GM12878 (cell line): Measurements from ENCODE around the gene ISG20L2. TPM values are rescaled to one million over a fixed set of nuclear protein-coding genes. Genes with fewer than 3 reads are reported as not detected.

ENCODE experiments used
- ATAC-seq: fragments of 200-7000 bp; cut with Tn5 transposase; 3 replicates; pipeline ENCODE4 v1.9.1; 2020; ENCODE audit warnings: mild to moderate bottlenecking, moderate library complexity
- BruUV-seq: library from RNA; stranded (reverse); fragments of 400-500 nt; replicated peaks from 2 replicates; lab custom pipeline; 2021; lab: Mats Ljungman, UMichigan
- CTCF ChIA-PET: fragments of 300-600 bp; sonication (Branson Sonifier 250); formaldehyde crosslinking; extraction: SDS; loops from one replicate; lab custom pipeline; 2021; ENCODE audit warnings: inconsistent platforms; lab: Yijun Ruan, JAX
- POLR2A ChIA-PET: fragments of 350-600 bp; formaldehyde crosslinking; extraction: SDS; loops from one replicate; lab custom pipeline; 2021; ENCODE audit warnings: inconsistent platforms; lab: Charles Lee
- RAD21 ChIA-PET: fragments of 300-600 bp; sonication (Branson Sonifier 250); formaldehyde crosslinking; loops from one replicate; lab custom pipeline; 2023; ENCODE audit warnings: antibody characterized with exemption; ENCODE audit not compliant: unreplicated experiment; lab: Charles Lee
- SMC1A ChIA-PET: fragments of 300-600 bp; sonication (Branson Sonifier 250); formaldehyde crosslinking; loops from one replicate; lab custom pipeline; 2023; ENCODE audit not compliant: unreplicated experiment, uncharacterized antibody; lab: Charles Lee
- DNase-seq: peaks from one replicate; pipeline ENCODE4 v3.0.0-alpha.2; 2011; ENCODE audit warnings: low read depth, low spot score
- FAIRE-seq: peaks from 3 replicates; lab custom pipeline; 2011; peaks lifted over from hg19 to GRCh38; lab: Jason Lieb, UNC
- H2AFZ ChIP-seq: 2 replicates; pipeline ENCODE4 v1.6.0; 2011; ENCODE audit warnings: low read depth, low read length, control low read depth; ENCODE audit not compliant: control insufficient read depth
- H3K27ac ChIP-seq: 2 replicates; pipeline ENCODE4 v1.5.1; 2011; ENCODE audit warnings: control low read depth; ENCODE audit not compliant: control insufficient read depth, insufficient read depth
- H3K27me3 ChIP-seq, 2 experiments: replicated peaks in 1 of 2; 2 replicates each; pipeline versions ENCODE4 v1.6.0 to v1.6.1; 2011; ENCODE audit warnings: low read length in 1 of 2; ENCODE audit not compliant: control insufficient read depth in 2 of 2, insufficient read depth in 2 of 2
- H3K36me3 ChIP-seq, 2 experiments: 2 replicates each; pipeline ENCODE4 v1.5.1; 2011; ENCODE audit warnings: low read length in 1 of 2; ENCODE audit not compliant: control insufficient read depth in 2 of 2, insufficient read depth in 2 of 2
- H3K4me1 ChIP-seq: 2 replicates; pipeline ENCODE4 v1.6.1; 2011; ENCODE audit warnings: mild to moderate bottlenecking, low read length, moderate library complexity, mixed read lengths; ENCODE audit not compliant: control insufficient read depth, insufficient read depth
- H3K4me2 ChIP-seq: 2 replicates; pipeline ENCODE4 v1.6.0; 2011; ENCODE audit warnings: control low read depth; ENCODE audit not compliant: control insufficient read depth, insufficient read depth
- H3K4me3 ChIP-seq: fragments of 200-600 bp; sonication (generic); 2 replicates; pipeline ENCODE4 v1.5.1; 2016
- H3K79me2 ChIP-seq: 2 replicates; pipeline ENCODE4 v1.6.0; 2011; ENCODE audit warnings: low read length; ENCODE audit not compliant: control insufficient read depth, insufficient read depth
- H3K9ac ChIP-seq: 2 replicates; pipeline ENCODE4 v1.8.0; 2011; ENCODE audit warnings: low read length, control low read depth, mixed read lengths; ENCODE audit not compliant: control insufficient read depth, insufficient read depth
- H3K9me3 ChIP-seq: replicated peaks from 3 replicates; pipeline ENCODE4 v1.5.1; 2011; ENCODE audit warnings: mild to moderate bottlenecking, low read length; ENCODE audit not compliant: control insufficient read depth, insufficient read depth
- H4K20me1 ChIP-seq: 2 replicates; pipeline ENCODE4 v1.6.0; 2011; ENCODE audit not compliant: control insufficient read depth, insufficient read depth
- ATF7 ChIP-seq: fragments of 450-650 bp; IDR thresholded peaks from 2 replicates; pipeline ENCODE4 v1.6.1; 2016; ENCODE audit warnings: low read depth, mild to moderate bottlenecking
- EGR1 ChIP-seq, 2 experiments: IDR thresholded peaks; 1 replicate in 1 of 2; 2 replicates in 1 of 2; pipeline ENCODE4 v1.6.1; 2011 to 2012; ENCODE audit warnings: low read depth in 2 of 2, low read length in 2 of 2, borderline replicate concordance in 1 of 2, mild to moderate bottlenecking in 1 of 2, moderate library complexity in 1 of 2
- MXI1 ChIP-seq: fragments of 150-350 bp; IDR thresholded peaks from 2 replicates; pipeline ENCODE4 v1.6.1; 2011; ENCODE audit warnings: low read depth, mild to moderate bottlenecking, inconsistent platforms, low read length, improper control_type of control experiment
- SUZ12 ChIP-seq: fragments of 200-600 bp; sonication (generic); IDR thresholded peaks from one replicate; pipeline ENCODE4 v1.6.1; 2018; ENCODE audit warnings: antibody characterized with exemption, mild to moderate bottlenecking; ENCODE audit not compliant: unreplicated experiment
- WRNIP1 ChIP-seq: IDR thresholded peaks from 2 replicates; pipeline ENCODE4 v1.6.1; 2011; ENCODE audit warnings: low read depth, low read length, improper control_type of control experiment, borderline replicate concordance
- WGBS: methylation state at CpG from one replicate; pipeline ENCODE4 v1.1.6; 2016; ENCODE audit warnings: low lambda C conversion rate; ENCODE audit not compliant: insufficient replicate concordance, insufficient coverage; ENCODE audit errors: missing lambda C conversion rate; 5-methylcytosine and 5-hydroxymethylcytosine counted together
- in situ Hi-C: fragments of 300-500 bp; cut with MboI; formaldehyde crosslinking; loops from 9 replicates; pipeline ENCODE4 v1.14.3; 2018; ENCODE audit warnings: mixed read lengths
- intact Hi-C: fragments of 100-400 bp; cut with micrococcal nuclease; formaldehyde crosslinking; loops from one replicate; pipeline ENCODE4 v1.14.2; 2022; ENCODE audit not compliant: unreplicated experiment
- polyA plus RNA-seq, 11 experiments: library from polyadenylated mRNA; depleted of rRNA in 4 of 11; unstranded in 6 of 11; stranded (reverse) in 5 of 11; fragments of >200 nt; fragmentation: Nextera tagmentation in 4 of 11; fragmentation: Illumina TruSeq in 1 of 11; extraction: Ambion mirVana in 4 of 11; extraction: Trizol in 1 of 11; gene quantifications; 1 replicate in 1 of 11; 2 replicates in 10 of 11; pipeline versions ENCODE4 v1.2.1 to v1.2.3, GENCODE V29; 2011 to 2016; ENCODE audit warnings: inconsistent platforms in 2 of 11, missing spikeins in 2 of 11, low read depth in 1 of 11
- total RNA-seq, 4 experiments: library from RNA; depleted of rRNA in 3 of 4; stranded (reverse); fragments of >200 nt in 3 of 4; fragmentation: Illumina TruSeq in 1 of 4; extraction: Trizol in 1 of 4; gene quantifications; 2 replicates each; pipeline versions ENCODE4 v1.2.1 to v1.2.3, GENCODE V29; 2013 to 2021

Gene ISG20L2
- total and polyA plus RNA-seq, 10 of the 15 experiments (the other 5 are each of a cell fraction or from before 2014, with no cell fraction given): 16.4 to 111 (median 48.0) TPM

- no peaks in the 10 kb centered on the region for H3K9me3 ChIP-seq
- H3K4me3 ChIP-seq: no peak overlapping the region
- 31% methylated on average over 8 of the region's 8 CpGs for WGBS
- TF ChIP-seq SUZ12 (no peak), EGR1 (IDR thresholded peaks at IDR 0.05; ENCODE audit: borderline replicate concordance in 1 of 2, low read depth in 2 of 2, low read length in 2 of 2) (0 out of 3 replicates have a peak, but pooled peaks of 1 of the 2 experiments have one; percentile 13), WRNIP1 (no peak), MXI1 (no peak), ATF7 (0 out of 2 replicates have a peak, but pooled peaks have one; percentile 21)
- TF ChIP-seq, all 136 proteins: peak for 2
- Histone ChIP-seq H4K20me1 (no peaks in the 10 kb centered on the region), H3K9ac (no peak overlapping the region), H3K4me2 (no peak overlapping the region), H2AFZ (no peak overlapping the region), H3K79me2 (no peaks in the 10 kb centered on the region), H3K27me3 (peaks cover 16 to 18% of the 10 kb centered on the region in 2 experiments), H3K27ac (no peak overlapping the region), H3K36me3 (no peaks in the 10 kb centered on the region), H3K4me1 (peaks cover 9% of the 10 kb centered on the region)
- FAIRE-seq (no peak), ATAC-seq (peak; percentile 40; the same call in 2 of the 3 replicates), DNase-seq (no peak)
- ChIA-PET CTCF (interaction anchor here (1.1 to 12.9 kb wide), 4 partner anchors 9 to 53 kb away, joined by 3 to 192 read pairs (median 5); no protein-coding TSS in a partner anchor), POLR2A (interaction anchor here (0.6 kb wide), 1 partner anchor 28 kb away, joined by 5 read pairs; no protein-coding TSS in a partner anchor), RAD21 (interaction anchor here (0.7 to 1.5 kb wide), 2 partner anchors 8 to 52 kb away, joined by 3 to 7 read pairs; no protein-coding TSS in a partner anchor), SMC1A (interaction anchor here (1.1 kb wide), 1 partner anchor 13 kb away, joined by 5 read pairs; no protein-coding TSS in a partner anchor)
- in situ Hi-C loops (no loop called here), intact Hi-C loops (no loop called here)
- BruUV-seq: no TSS peak
Observed at GRCh38 chr1:156673387-156674121, 55.0 kb downstream of the ISG20L2 start.

Other genes with a start within 250 kb of the ISG20L2 start
Only the 7 nearest of the 18 such genes appear.
- gene BCAN, start 86.6 kb downstream of the ISG20L2 start, total RNA-seq (2014; rRNA removed): 0.11 and 0.40 TPM in 2 replicates
- 0.09 TPM in 1 of 2 replicates, not detected in the other for gene BCAN, start 86.6 kb downstream of the ISG20L2 start, total RNA-seq (2014; rRNA removed; fragmentation: Illumina TruSeq; extraction: Trizol)
- gene BCAN, start 86.6 kb downstream of the ISG20L2 start, total RNA-seq (2021): 0.18 and 0.24 TPM in 2 replicates
- 0.04 and 0.10 TPM in 2 replicates for gene BCAN, start 86.6 kb downstream of the ISG20L2 start, polyA plus RNA-seq (2011; rRNA removed)
- gene BCAN, start 86.6 kb downstream of the ISG20L2 start, polyA plus RNA-seq (2014; fragmentation: Illumina TruSeq; extraction: Trizol): 0.12 and 0.17 TPM in 2 replicates
- gene BCAN, start 86.6 kb downstream of the ISG20L2 start, polyA plus RNA-seq (2014; fragmentation: Nextera tagmentation; extraction: Ambion mirVana): under 1 TPM; 0.05 to 0.06 TPM
- gene BCAN, start 86.6 kb downstream of the ISG20L2 start, polyA plus RNA-seq (2014; rRNA removed): 0.23 and 0.25 TPM in 2 replicates
- gene BCAN, start 86.6 kb downstream of the ISG20L2 start, polyA plus RNA-seq (2016; fragmentation: Nextera tagmentation; extraction: Ambion mirVana): 1 to 10 TPM in 1 of 2 experiments, under 1 TPM in 1; 0.75 to 1.3 TPM
- under 0.01 and 0.05 TPM in 2 replicates for gene NES, start 51.4 kb downstream of the ISG20L2 start, total RNA-seq (2014; rRNA removed)
- under 0.01 and 0.05 TPM in 2 replicates for gene NES, start 51.4 kb downstream of the ISG20L2 start, total RNA-seq (2014; rRNA removed; fragmentation: Illumina TruSeq; extraction: Trizol)
- gene NES, start 51.4 kb downstream of the ISG20L2 start, total RNA-seq (2021): 0.15 and 0.21 TPM in 2 replicates
- not detected in 2 replicates for gene NES, start 51.4 kb downstream of the ISG20L2 start, polyA plus RNA-seq (2011; rRNA removed)
- gene NES, start 51.4 kb downstream of the ISG20L2 start, polyA plus RNA-seq (2014; fragmentation: Illumina TruSeq; extraction: Trizol): 0.01 TPM in 1 of 2 replicates, not detected in the other
- not detected for gene NES, start 51.4 kb downstream of the ISG20L2 start, polyA plus RNA-seq (2014; fragmentation: Nextera tagmentation; extraction: Ambion mirVana)
- gene NES, start 51.4 kb downstream of the ISG20L2 start, polyA plus RNA-seq (2014; rRNA removed): 0.01 and 0.04 TPM in 2 replicates
- gene NES, start 51.4 kb downstream of the ISG20L2 start, polyA plus RNA-seq (2016; fragmentation: Nextera tagmentation; extraction: Ambion mirVana): under 1 TPM in 1 of 2 experiments, not detected in 1; 0.03 TPM
- 0.56 TPM in 1 of 2 replicates, not detected in the other for gene CRABP2, start 23.2 kb downstream of the ISG20L2 start, total RNA-seq (2014; rRNA removed)
- 0.40 and 0.83 TPM in 2 replicates for gene CRABP2, start 23.2 kb downstream of the ISG20L2 start, total RNA-seq (2014; rRNA removed; fragmentation: Illumina TruSeq; extraction: Trizol)
- gene CRABP2, start 23.2 kb downstream of the ISG20L2 start, total RNA-seq (2021): 1.2 and 1.3 TPM in 2 replicates
- 0.22 TPM in 1 of 2 replicates, not detected in the other for gene CRABP2, start 23.2 kb downstream of the ISG20L2 start, polyA plus RNA-seq (2011; rRNA removed)
- 1.1 and 3.6 TPM in 2 replicates for gene CRABP2, start 23.2 kb downstream of the ISG20L2 start, polyA plus RNA-seq (2014; fragmentation: Illumina TruSeq; extraction: Trizol)
- gene CRABP2, start 23.2 kb downstream of the ISG20L2 start, polyA plus RNA-seq (2014; fragmentation: Nextera tagmentation; extraction: Ambion mirVana): under 1 TPM; 0.21 to 0.31 TPM
- 0.41 and 1.0 TPM in 2 replicates for gene CRABP2, start 23.2 kb downstream of the ISG20L2 start, polyA plus RNA-seq (2014; rRNA removed)
- under 1 TPM; 0.25 to 0.42 TPM for gene CRABP2, start 23.2 kb downstream of the ISG20L2 start, polyA plus RNA-seq (2016; fragmentation: Nextera tagmentation; extraction: Ambion mirVana)
- gene METTL25B, start 297 bp downstream of the ISG20L2 start, total RNA-seq (2014; rRNA removed): 19.8 and 22.0 TPM in 2 replicates
- 12.7 and 13.6 TPM in 2 replicates for gene METTL25B, start 297 bp downstream of the ISG20L2 start, total RNA-seq (2014; rRNA removed; fragmentation: Illumina TruSeq; extraction: Trizol)
- gene METTL25B, start 297 bp downstream of the ISG20L2 start, total RNA-seq (2021): 22.2 and 25.2 TPM in 2 replicates
- gene METTL25B, start 297 bp downstream of the ISG20L2 start, polyA plus RNA-seq (2011; rRNA removed): 10.3 and 15.2 TPM in 2 replicates
- gene METTL25B, start 297 bp downstream of the ISG20L2 start, polyA plus RNA-seq (2014; fragmentation: Illumina TruSeq; extraction: Trizol): 11.8 and 14.4 TPM in 2 replicates
- gene METTL25B, start 297 bp downstream of the ISG20L2 start, polyA plus RNA-seq (2014; fragmentation: Nextera tagmentation; extraction: Ambion mirVana): 1 to 10 TPM; 5.9 to 8.6 TPM
- 23.5 and 25.7 TPM in 2 replicates for gene METTL25B, start 297 bp downstream of the ISG20L2 start, polyA plus RNA-seq (2014; rRNA removed)
- gene METTL25B, start 297 bp downstream of the ISG20L2 start, polyA plus RNA-seq (2016; fragmentation: Nextera tagmentation; extraction: Ambion mirVana): 10 to 100 TPM; 11.7 to 12.2 TPM
- gene MRPL24, start 12.3 kb upstream of the ISG20L2 start, total RNA-seq (2014; rRNA removed): 131 and 135 TPM in 2 replicates
- gene MRPL24, start 12.3 kb upstream of the ISG20L2 start, total RNA-seq (2014; rRNA removed; fragmentation: Illumina TruSeq; extraction: Trizol): 119 and 120 TPM in 2 replicates
- gene MRPL24, start 12.3 kb upstream of the ISG20L2 start, total RNA-seq (2021): 87.4 and 104 TPM in 2 replicates
- gene MRPL24, start 12.3 kb upstream of the ISG20L2 start, polyA plus RNA-seq (2011; rRNA removed): 84.8 and 98.9 TPM in 2 replicates
- 172 and 173 TPM in 2 replicates for gene MRPL24, start 12.3 kb upstream of the ISG20L2 start, polyA plus RNA-seq (2014; fragmentation: Illumina TruSeq; extraction: Trizol)
- 100 to 1,000 TPM; 245 to 269 TPM for gene MRPL24, start 12.3 kb upstream of the ISG20L2 start, polyA plus RNA-seq (2014; fragmentation: Nextera tagmentation; extraction: Ambion mirVana)
- 154 and 180 TPM in 2 replicates for gene MRPL24, start 12.3 kb upstream of the ISG20L2 start, polyA plus RNA-seq (2014; rRNA removed)
- 100 to 1,000 TPM; 132 to 136 TPM for gene MRPL24, start 12.3 kb upstream of the ISG20L2 start, polyA plus RNA-seq (2016; fragmentation: Nextera tagmentation; extraction: Ambion mirVana)
- gene HDGF, start 22.9 kb upstream of the ISG20L2 start, total RNA-seq (2014; rRNA removed): 237 and 258 TPM in 2 replicates
- 267 and 277 TPM in 2 replicates for gene HDGF, start 22.9 kb upstream of the ISG20L2 start, total RNA-seq (2014; rRNA removed; fragmentation: Illumina TruSeq; extraction: Trizol)
- 261 and 271 TPM in 2 replicates for gene HDGF, start 22.9 kb upstream of the ISG20L2 start, total RNA-seq (2021)
- 200 and 203 TPM in 2 replicates for gene HDGF, start 22.9 kb upstream of the ISG20L2 start, polyA plus RNA-seq (2011; rRNA removed)
- gene HDGF, start 22.9 kb upstream of the ISG20L2 start, polyA plus RNA-seq (2014; fragmentation: Illumina TruSeq; extraction: Trizol): 372 and 388 TPM in 2 replicates
- 10 to 100 TPM; 28.3 to 65.9 TPM for gene HDGF, start 22.9 kb upstream of the ISG20L2 start, polyA plus RNA-seq (2014; fragmentation: Nextera tagmentation; extraction: Ambion mirVana)
- gene HDGF, start 22.9 kb upstream of the ISG20L2 start, polyA plus RNA-seq (2014; rRNA removed): 217 and 223 TPM in 2 replicates
- 10 to 100 TPM; 45.1 to 81.9 TPM for gene HDGF, start 22.9 kb upstream of the ISG20L2 start, polyA plus RNA-seq (2016; fragmentation: Nextera tagmentation; extraction: Ambion mirVana)
- gene PRCC, start 38.8 kb upstream of the ISG20L2 start, total RNA-seq (2014; rRNA removed): 79.6 and 92.2 TPM in 2 replicates
- 34.0 and 36.0 TPM in 2 replicates for gene PRCC, start 38.8 kb upstream of the ISG20L2 start, total RNA-seq (2014; rRNA removed; fragmentation: Illumina TruSeq; extraction: Trizol)
- 78.3 and 87.5 TPM in 2 replicates for gene PRCC, start 38.8 kb upstream of the ISG20L2 start, total RNA-seq (2021)
- 29.2 and 52.8 TPM in 2 replicates for gene PRCC, start 38.8 kb upstream of the ISG20L2 start, polyA plus RNA-seq (2011; rRNA removed)
- 121 and 132 TPM in 2 replicates for gene PRCC, start 38.8 kb upstream of the ISG20L2 start, polyA plus RNA-seq (2014; fragmentation: Illumina TruSeq; extraction: Trizol)
- gene PRCC, start 38.8 kb upstream of the ISG20L2 start, polyA plus RNA-seq (2014; fragmentation: Nextera tagmentation; extraction: Ambion mirVana): 10 to 100 TPM; 23.8 to 30.1 TPM
- 52.6 and 56.6 TPM in 2 replicates for gene PRCC, start 38.8 kb upstream of the ISG20L2 start, polyA plus RNA-seq (2014; rRNA removed)
- 10 to 100 TPM; 73.5 to 77.2 TPM for gene PRCC, start 38.8 kb upstream of the ISG20L2 start, polyA plus RNA-seq (2016; fragmentation: Nextera tagmentation; extraction: Ambion mirVana)